Globus pallidus (tissue), 1 donor: ENCODE data around the gene TP53BP1.
"Not testable (repeated sequence)": the region's sequence is repeated elsewhere in the genome, so short reads cannot be mapped to it uniquely, and the experiment has no call there.

Source experiments
- DNase-seq: peaks from one replicate; pipeline ENCODE4 v3.0.0-alpha.2; 2015; ENCODE audit warnings: low spot score

TP53BP1 gene

GRCh38 chr15:43492673-43493601, at the start of gene TP53BP1:
Gene TP53BP1 (minus strand): TSS chr15:43493156. CDS start chr15:43493043, 113 bp downstream.
- DNase-seq, result peak; percentile 94

DNA sequence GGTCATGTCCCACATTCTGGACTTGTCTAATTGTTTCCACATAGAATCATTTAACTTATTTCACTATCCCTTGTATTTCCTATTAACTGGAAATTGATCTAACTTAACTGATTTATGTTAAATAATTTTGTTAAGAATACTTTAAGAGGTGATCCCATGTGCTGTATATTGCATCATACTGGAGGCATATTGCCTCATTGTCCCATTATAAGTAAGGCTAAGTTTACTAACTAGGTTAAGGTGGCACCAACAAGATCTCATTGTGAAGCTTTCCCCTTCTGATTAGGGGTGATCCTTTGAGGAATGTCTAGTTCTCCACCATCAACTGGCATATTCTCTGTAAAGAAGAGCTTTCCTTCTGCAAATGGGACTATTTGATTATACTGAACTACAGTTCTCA, 48.8 kb upstream of the TP53BP1 start:
- DNase-seq, result no peak

- DNase-seq, result no peak
Observed at GRCh38 chr15:43538091-43538490, 45.1 kb upstream of the TP53BP1 start.

- DNase-seq, result no peak
Observed at GRCh38 chr15:43534897-43535296, 41.9 kb upstream of the TP53BP1 start.

DNA sequence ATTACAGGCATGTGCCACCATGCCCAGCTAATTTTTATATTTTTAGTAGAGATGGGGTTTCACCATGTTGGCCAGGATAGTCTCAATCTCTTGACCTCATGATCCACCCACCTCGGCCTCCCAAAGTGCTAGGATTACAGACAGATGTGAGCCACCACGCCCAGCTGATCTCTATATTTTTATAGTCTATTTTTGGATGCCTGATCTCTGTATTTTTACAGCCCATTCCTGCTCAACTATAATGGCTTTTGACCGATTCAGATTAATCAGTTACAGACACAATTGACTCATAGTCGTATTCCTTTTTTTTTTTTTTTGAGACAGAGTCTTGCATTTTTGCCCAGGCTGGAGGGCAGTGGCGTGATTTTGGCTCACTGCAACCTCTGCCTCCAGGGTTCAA, 39.9 kb upstream of the TP53BP1 start:
- not testable (repeated sequence) for DNase-seq

- DNase-seq, result no peak
Observed at GRCh38 chr15:43531018-43531670, 38.2 kb upstream of the TP53BP1 start.

GRCh38 chr15:43529587-43530345, 36.8 kb upstream of the TP53BP1 start:
- DNase-seq, result no peak

DNA sequence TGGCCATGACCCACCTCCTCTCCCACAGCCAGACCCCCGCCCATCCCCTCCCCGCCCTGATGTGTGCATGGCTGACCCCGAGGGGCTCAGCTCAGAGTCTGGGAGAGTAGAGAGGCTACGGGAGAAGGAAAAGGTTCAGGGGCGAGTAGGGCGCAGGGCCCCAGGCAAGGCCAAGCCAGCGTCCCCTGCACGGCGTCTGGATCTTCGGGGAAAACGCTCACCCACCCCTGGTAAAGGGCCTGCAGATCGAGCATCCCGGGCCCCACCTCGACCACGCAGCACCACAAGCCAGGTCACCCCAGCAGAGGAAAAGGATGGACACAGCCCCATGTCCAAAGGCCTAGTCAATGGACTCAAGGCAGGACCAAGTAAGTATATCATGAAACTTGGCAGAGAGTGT, 36.2 kb upstream of the TP53BP1 start:
- DNase-seq, result no peak

DNA sequence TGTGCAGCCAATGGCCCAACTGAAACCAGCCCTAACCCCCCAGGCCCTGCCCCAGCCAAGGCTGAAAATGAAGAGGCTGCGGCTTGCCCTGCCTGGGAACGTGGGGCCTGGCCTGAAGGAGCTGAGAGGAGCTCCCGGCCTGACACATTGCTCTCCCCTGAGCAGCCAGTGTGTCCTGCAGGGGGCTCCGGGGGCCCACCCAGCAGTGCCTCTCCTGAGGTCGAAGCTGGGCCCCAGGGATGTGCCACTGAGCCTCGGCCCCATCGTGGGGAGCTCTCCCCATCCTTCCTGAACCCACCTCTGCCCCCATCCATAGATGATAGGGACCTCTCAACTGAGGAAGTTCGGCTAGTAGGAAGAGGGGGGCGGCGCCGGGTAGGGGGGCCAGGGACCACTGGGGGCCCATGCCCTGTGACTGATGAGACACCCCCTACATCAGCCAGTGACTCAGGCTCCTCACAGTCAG, 35.6 kb upstream of the TP53BP1 start:
- no peak for DNase-seq

DNA sequence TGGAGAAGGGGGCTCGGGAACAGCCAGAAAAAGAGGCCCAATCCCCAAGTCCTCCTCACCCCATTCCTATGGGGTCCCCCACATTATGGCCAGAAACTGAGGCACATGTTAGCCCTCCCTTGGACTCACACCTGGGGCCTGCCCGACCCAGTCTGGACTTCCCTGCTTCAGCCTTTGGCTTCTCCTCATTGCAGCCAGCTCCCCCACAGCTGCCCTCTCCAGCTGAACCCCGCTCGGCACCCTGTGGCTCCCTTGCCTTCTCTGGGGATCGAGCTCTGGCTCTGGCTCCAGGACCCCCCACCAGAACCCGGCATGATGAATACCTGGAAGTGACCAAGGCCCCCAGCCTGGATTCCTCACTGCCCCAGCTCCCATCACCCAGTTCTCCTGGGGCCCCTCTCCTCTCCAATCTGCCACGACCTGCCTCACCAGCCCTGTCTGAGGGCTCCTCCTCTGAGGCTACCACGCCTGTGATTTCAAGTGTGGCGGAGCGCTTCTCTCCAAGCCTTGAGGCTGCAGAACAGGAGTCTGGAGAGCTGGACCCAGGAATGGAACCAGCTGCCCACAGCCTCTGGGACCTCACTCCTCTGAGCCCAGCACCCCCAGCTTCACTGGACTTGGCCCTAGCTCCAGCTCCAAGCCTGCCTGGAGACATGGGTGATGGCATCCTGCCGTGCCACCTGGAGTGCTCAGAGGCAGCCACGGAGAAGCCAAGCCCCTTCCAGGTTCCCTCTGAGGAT, 35.0 kb upstream of the TP53BP1 start:
- no peak for DNase-seq

DNA sequence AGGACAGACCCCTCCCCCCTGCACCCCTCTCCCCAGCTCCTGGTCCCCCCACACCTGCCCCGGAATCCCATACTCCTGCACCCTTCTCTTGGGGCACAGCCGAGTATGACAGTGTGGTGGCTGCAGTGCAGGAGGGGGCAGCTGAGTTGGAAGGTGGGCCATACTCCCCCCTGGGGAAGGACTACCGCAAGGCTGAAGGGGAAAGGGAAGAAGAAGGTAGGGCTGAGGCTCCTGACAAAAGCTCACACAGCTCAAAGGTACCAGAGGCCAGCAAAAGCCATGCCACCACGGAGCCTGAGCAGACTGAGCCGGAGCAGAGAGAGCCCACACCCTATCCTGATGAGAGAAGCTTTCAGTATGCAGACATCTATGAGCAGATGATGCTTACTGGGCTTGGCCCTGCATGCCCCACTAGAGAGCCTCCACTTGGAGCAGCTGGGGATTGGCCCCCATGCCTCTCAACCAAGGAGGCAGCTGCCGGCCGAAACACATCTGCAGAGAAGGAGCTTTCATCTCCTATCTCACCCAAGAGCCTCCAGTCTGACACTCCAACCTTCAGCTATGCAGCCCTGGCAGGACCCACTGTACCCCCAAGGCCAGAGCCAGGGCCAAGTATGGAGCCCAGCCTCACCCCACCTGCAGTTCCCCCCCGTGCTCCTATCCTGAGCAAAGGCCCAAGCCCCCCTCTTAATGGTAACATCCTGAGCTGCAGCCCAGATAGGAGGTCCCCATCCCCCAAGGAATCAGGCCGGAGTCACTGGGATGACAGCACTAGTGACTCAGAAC, 34.3 kb upstream of the TP53BP1 start:
- DNase-seq, result no peak

GRCh38 chr15:43526261-43526930, 33.4 kb upstream of the TP53BP1 start:
- DNase-seq, result no peak

DNA sequence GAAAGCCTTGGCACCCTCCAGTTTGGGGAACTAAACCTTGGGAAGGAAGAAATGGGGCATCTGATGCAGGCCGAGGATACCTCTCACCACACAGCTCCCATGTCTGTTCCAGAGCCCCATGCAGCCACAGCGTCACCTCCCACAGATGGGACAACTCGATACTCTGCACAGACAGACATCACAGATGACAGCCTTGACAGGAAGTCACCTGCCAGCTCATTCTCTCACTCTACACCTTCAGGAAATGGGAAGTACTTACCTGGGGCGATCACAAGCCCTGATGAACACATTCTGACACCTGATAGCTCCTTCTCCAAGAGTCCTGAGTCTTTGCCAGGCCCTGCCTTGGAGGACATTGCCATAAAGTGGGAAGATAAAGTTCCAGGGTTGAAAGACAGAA, 32.2 kb upstream of the TP53BP1 start:
- DNase-seq, result no peak

GRCh38 chr15:43524254-43524845, 31.4 kb upstream of the TP53BP1 start:
- DNase-seq, result no peak

- no peak for DNase-seq
Observed at GRCh38 chr15:43523646-43524045, 30.7 kb upstream of the TP53BP1 start.

DNA sequence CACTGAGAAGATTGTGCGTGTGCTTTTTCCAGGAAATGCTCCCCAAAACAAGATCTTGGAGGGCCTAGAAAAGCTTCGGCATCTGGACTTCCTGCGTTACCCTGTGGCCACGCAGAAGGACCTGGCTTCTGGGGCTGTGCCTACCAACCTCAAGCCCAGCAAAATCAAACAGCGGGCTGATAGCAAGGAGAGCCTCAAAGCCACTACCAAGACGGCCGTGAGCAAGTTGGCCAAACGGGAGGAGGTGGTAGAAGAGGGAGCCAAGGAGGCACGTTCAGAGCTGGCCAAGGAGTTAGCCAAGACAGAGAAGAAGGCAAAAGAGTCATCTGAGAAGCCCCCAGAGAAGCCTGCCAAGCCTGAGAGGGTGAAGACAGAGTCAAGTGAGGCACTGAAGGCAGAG, 29.3 kb upstream of the TP53BP1 start:
- DNase-seq, result no peak

DNA sequence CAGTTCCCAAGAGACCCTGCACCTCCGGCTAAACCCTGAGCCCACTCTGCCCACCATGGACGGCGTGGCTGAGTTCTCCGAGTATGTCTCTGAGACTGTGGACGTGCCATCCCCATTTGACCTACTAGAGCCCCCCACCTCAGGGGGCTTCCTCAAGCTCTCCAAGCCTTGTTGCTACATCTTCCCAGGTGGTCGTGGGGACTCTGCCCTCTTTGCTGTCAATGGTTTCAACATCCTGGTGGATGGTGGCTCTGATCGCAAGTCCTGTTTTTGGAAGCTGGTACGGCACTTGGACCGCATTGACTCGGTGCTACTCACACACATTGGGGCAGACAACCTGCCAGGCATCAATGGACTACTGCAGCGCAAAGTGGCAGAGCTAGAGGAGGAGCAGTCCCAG, 28.5 kb upstream of the TP53BP1 start:
- no peak for DNase-seq

DNA sequence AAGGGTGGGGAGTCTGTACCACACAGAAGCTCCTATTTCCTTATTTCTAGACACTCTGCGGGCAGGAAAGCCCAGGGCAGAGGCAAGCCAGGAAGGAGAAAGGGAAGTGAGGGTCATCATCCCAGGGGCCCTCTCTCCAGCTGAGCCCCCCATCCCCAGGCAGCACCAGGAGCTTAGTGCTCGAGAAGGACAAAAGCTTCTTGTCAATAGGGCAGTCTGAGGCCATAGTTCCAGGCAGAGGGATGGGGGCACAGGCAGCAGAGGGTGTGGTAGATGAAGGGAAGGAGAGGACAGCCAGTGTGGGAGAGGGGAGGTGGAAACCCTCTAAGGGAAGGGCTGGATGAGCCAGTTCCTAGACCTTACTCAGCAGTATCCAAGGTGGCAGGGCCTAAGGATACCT, 27.2 kb upstream of the TP53BP1 start:
- no peak for DNase-seq

- DNase-seq, result peak; percentile 86
Observed at GRCh38 chr15:43519196-43519595, 26.2 kb upstream of the TP53BP1 start.

GRCh38 chr15:43518197-43518761, 25.3 kb upstream of the TP53BP1 start:
- peak; percentile 91 for DNase-seq
